GM21619 (cell line): ENCODE data around the gene SEMA3B.
A peak's percentile ranks its signal among the peaks of the same experiment; 100 is the strongest.
"Not testable (repeated sequence)": the region's sequence is repeated elsewhere in the genome, so short reads cannot be mapped to it uniquely, and the experiment has no call there.

Experiments
- ATAC-seq: cut with Tn5 transposase; IDR thresholded peaks from one replicate; pipeline ENCODE4 v1.9.1; 2021; ENCODE audit not compliant: unreplicated experiment

Gene SEMA3B

DNA sequence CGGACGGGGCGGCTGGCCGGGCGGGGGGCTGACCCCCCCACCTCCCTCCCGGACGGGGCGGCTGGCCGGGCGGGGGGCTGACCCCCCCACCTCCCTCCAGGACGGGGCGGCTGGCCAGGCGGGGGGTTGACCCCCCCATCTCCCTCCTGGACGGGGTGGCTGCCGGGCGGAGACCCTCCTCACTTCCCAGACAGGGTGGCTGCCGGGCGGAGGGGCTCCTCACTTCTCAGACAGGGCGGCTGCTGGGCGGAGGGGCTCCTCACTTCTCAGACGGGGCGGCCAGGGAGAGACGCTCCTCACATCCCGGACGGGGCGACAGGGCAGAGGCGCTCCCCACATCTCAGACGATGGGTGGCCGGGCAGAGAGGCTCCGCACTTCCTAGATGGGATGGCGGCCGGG, 43.1 kb downstream of the SEMA3B start:
- not testable (repeated sequence) for ATAC-seq

DNA sequence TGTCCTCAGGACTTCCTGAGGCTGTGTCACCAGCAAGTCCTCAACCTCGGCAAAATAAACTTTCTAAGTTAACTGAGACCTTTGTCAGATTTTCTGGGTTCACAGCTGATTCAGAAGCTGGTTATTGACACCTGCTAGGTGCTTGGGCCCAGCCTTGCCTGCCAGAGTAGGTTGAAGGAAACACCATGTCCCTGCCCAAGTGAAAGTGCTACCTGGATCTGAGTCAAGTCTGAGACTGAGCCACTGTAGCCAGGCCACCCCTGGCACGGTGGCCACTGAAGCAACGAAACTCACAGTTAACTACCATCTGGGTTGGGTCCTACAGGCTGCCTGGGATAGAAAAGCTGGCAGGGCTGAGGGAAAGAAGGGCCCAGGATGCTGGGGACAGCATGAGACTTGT, 45.4 kb downstream of the SEMA3B start:
- ATAC-seq: no peak

DNA sequence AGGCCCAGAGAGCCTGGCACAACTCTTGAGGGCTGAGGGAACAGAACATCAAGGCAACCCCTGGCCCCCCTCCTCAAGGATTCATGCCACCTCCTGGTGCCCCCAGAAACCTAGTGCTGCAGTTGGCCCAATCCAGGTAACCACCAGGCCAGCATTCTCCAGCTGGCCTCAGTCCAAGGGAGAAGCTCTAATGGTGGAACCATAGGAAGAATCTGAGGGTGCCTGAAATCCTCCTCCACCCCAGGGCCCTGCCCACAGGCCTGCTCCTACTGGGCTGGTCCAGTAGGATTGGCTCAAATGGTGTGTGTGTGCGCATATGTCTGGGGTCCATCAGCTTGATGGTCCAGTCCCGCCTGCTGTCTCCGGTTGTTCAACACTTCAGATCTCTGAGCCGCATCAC, 45.9 kb downstream of the SEMA3B start:
- ATAC-seq: no peak

DNA sequence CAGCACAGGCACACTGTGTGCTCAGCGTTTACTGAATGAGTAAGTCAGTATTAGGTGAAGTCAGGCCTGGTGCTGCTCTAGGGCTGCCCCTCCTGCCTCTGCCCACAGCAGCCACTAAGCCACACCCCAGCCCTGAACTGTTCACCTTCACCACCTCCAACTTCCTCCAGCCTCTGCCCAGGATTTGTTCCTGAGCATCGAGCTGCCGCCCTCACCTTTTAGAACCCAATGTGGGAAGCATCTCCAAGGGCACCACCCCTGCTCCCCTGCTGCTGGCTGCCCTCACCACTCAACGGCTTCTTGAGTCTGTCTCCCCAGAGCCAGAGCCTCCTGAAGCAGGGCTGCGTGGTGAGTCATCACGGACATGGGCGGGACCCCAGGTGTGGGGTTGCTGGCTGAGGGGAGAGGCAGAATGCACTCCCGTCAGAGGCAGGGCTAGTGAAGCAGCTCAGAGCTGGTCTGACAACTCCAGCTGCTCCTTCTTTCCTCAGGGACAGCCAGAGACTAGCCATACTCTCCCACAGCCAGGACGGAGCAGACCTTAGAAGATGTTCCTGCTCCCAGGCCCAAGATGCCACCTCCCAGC, 47.8 kb downstream of the SEMA3B start:
- ATAC-seq: no peak

DNA sequence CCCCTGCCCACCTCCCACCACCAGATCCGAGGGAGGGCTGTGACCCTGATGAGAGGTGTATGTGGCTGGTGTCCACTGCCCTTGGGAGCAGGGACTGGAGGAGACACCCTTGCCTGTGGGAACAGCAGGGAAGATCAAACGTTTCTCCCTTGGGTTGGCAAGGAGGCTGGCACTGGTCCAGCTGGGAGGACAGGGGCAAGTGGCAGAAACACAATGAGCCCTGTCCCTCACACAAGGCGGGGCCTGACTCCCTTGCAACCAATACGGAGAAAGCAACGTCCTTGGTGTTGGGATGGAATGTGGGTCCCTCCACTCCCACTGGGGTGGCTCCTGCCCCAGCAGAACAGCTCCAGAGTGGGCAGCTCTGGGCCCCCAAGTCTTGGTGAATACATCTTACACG, 48.4 kb downstream of the SEMA3B start:
- ATAC-seq: no peak

DNA sequence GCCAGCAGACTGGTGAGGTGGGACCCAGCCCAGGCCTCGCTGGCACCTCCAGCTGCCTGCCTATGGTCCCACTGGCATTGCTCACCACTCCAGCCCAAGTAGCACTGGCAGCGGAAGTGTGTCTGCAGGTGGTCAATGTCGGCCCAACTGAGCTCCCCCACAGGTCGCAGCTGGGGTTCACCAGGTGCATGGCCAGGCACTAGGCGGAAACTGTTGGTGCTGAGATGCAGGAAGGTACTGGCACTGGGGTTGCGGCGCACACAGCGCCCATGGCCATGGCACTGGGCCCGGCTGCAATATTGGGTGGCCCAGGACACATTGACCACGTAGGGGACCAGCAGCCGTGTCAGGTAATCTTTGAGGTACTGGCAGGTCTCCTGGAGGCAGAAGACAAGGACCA, 49.2 kb downstream of the SEMA3B start:
- ATAC-seq: no peak

DNA sequence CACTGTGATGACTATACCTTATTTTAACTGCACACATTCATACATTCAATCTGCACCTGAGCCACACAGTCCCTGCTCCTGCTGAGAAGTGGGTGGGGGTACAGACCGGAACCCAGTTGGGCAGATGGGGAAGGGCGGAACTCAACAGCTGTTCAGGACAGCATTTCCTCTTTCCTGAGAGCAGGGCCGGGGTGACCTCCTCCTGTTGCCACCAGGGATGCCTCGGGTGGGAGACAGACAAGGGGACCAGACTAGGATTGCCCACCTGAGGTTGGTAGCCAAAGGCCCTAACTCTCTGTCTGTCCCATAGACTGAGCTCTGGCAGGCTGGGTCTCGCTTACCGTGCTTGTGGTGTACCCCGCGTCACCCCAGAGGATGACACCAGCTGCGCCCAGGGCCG, 49.7 kb downstream of the SEMA3B start:
- ATAC-seq: no peak

DNA sequence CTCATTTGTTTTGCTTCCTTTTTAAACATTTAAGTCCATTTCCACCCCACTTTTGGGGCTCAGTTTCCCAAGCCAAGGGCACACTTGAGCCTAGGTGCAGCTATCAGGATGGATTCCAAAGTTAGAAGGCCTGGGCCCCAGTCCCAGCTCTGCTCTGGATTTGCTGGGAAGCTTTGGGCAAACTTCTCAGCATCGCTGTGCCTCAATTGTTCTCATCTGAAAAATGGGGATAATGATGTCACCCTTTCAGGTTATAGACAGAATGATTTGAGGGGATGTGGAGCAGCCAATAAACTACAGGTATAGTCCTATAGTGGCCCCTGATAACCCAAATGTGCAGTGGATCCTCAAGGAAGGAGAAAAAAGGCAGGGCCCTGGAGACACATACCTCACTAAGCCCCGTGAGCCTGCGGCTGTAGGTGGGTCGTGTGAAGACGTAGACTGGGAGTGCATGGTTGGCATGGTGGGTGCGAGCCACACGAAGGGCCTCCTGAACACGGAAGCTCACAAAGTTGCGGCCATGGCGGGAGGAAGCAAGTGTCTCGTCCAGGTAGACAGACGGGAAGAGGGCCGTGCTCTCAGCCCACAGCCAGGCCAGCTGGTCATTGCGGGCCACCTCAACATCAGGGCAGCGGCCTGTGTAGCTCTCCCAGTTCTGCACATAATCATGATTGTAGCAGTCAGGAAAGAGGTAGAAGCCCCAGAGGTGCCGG, 50.4 kb downstream of the SEMA3B start:
- ATAC-seq: no peak

DNA sequence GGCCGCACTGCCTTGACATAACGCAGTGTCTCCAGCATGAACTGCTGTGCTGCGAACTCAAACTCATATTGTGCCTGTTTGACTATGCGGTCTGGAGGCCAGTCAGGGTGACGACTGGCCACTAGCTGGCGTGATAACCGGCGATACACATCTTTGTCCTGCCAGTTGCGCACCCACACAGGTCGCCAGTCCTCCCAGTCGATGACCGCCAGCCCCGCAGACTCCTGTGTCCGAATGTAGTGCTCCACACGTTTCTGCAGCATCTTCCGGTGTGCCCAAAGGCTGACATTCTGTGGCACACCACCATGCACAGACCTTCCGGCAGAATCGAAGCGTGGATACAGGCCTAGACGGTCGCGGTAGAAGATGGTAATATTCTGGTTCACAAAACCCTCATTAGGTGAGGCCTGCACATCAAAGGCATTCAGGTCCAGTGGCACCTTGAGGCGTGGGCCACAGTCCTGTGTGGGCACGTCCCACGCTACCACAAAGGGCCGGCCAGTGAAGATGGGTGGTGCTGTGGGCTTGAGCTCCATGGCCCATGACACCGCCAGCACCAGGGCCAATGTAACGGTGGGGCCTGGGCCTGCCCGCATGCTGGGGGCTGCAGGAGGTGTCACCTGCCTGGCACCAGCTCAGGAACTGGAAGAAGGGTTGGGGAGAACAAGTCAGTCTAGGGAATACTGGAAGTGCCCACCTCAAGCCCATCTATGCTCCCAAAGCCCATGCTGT, 51.1 kb downstream of the SEMA3B start:
- no peak for ATAC-seq

DNA sequence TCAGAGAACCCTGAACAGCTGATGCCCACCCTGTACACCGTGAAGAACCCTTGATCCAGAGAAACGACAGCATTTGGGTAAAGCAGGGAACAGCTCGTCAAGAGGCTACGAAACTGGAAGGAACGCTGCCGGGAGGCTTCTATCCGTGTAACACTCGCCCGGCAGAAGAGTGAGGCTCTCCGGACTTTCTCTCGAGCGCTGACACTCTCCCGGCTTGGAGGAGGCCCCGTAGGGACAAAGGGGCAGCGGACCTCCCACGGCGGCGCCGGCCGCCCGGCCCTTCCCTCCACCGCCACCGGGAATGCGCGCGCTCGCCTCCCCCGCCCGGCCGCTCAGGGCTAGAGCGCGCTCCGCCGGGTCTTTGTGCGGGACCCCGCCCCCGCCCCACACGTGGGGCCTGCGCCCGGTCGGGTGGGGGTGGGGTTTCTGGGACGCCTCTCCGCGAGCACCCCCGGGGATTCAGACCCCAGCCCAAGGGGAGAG, 51.9 kb downstream of the SEMA3B start:
- peak; percentile 43 for ATAC-seq

DNA sequence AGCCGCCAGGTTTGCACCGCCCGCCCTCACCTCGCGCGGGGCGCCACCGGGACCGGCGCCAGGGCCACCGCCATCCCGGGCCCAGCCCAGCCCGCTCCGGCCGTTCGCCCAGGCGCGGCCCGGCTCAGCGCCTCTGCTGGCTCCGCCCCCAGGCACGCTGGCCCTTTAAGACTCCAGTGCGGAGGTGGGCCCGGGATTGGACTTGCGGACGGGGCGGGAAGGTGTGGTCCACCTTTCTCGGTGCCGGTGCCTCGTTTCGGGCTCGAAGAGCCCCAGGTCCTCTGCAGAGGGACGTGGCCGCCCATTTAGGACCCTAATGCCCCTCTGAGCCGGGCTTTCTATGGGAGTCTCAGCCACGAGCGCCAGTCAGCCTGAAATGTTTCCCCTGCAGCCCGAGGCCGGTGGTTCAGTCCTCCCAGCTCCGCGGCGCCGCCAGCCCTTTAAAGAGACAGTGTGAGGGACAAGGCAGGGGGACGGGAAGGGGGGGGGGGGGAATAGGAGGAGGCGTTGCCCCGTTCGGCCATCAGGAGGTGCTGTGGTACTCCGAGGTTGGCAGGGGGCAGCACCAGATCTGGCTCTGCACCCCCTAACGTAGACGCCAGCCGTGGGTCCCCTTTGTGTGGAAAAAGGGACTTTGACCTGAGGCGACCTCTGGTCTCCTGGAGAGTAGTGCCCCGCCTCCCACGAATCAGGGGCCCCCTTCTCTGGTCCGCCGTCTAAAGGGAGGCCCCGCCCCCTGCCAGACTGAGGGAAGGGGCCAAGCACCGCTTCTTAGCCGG, 52.6 kb downstream of the SEMA3B start:
- peak; percentile 77 for ATAC-seq

DNA sequence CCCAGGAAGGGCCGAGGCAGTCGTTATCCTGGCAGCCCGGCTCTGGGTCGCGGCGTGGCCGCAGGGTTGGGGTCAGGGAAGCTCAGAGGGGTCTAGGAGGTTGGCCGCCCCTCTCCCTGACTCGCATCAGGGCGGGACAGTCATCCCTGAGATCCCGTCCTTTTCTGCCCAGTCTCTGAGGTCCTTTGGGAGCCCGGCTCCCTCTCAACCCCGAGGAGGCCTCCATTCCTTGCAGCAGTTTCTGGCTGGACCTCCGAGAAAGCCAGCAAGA, 53.1 kb downstream of the SEMA3B start:
- no peak for ATAC-seq

DNA sequence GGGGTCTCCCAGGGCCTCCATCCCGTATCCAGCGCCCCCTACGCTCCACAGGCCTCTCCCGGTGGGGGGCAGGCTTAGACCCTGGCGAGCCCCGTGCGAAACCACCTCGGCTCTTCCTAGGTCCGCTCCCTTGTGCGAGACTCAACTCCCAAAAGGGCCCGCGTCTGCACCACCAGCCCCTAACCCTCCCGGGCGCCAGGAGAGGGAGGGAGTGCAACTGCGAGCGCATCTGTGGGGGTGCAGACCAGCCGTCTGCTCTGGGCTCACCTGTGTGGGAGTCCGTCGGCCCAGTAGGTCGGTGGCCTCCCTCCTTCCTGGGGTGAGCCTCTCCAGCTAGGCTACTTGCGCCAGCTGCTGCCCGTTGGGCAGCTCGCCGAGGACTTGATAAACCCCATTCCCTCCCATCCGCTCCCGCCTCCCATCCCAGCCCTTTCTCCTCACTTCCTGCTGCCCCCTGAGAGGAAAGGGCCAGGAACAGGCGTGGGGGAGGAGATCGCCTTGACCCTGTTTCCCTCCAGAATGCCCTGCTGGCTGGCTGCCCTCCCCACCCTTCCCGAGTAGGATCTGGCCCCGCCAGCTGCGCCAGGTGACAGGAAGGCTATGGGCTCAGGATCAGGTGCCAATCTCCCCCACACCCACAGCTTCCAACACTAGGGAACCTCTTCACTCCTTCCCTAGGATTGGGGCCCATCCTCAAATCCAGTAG, 53.6 kb downstream of the SEMA3B start, which contains the start of gene HYAL2:
Gene HYAL2, minus strand, starts transcription at position 360 of the 706 bp plus-strand sequence. CDS start 2,256 bp downstream, outside the sequence.
- no peak for ATAC-seq

DNA sequence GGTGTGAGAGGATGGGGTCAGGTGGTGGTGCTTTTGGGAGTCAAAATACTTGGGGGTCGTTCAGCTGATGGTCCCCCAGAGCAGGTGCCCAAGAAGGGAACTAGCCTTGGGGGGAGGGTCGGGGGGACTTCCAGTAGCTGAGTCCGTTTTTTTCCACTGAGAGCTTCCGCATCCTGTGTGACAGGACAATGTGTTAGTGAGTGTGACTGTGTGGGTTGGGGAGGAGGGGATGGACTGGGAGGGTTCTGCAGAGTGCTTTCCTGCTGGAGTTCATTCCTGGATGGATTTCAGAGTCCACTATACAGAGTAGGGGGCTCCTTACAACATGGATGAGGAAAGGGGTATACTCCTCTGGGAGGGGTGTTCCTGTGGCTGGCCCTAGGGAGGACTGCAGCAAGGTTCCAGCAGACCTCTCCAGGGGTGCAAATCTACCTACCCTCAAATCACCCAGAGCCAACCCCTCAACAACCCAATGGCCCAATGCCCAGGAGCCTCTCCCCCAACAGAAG, 54.2 kb downstream of the SEMA3B start:
- no peak for ATAC-seq

DNA sequence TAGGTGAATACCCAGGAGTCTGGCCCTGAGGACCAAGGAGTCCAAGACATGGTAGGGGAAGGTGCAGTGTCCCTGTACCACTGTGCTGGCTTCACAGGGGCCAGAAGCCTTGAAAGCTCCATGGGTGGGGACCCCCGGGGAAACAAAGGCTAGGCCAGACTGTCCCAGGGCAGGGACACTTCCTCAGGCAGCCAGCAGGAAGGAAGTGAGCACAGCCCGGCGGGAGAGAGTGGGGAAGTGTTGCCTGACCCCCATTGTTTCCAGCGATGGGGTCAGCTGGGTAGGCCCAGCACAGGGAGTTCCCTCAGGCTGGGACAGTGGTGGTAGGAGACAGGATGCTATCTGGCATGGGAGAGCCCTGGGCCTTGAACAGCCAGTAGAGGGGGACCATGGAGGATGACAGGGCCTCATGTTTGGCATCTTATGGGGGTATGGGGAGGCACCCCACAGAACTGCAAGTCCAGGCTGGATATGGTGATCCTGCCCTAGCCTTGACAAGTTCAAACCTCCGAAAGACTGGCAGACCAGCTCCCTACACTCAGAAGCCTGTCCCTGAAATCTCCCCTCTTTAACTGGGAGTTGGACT, 54.8 kb downstream of the SEMA3B start:
- no peak for ATAC-seq

DNA sequence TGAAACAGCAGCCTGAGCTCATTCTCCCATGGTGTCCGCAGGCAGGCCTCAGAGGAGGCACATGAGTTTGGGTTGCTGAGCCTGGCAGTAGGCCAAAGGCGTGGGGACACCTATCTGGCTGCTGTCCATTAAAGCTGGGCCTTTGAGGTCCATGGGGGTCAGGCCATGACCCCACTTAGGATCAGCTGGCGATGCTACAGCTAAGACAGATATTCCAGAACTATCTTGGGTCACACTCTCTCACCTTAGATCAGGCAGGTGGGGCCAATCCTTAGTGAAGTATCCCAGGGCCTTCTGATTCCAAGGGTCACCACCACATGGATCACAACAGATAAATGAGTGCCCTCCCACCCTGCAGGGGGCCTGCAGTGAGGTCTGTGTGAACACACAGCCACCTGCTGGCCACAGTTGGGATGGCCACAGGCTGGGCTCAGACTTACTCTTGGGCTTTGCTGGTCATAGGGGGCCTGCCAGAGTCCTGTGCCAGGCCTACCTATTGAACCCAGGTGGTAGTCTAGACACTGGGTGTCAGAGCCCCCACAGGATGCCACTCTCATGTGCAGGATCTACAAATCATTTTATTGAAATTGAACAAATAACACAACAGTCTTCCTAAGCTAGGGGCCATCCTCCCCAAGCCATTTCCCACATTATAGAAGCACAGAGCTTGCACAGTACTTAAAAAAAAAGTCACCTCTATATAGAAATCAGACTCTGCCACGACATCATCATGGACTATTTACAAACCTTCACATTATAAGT, 55.6 kb downstream of the SEMA3B start:
- no peak for ATAC-seq

DNA sequence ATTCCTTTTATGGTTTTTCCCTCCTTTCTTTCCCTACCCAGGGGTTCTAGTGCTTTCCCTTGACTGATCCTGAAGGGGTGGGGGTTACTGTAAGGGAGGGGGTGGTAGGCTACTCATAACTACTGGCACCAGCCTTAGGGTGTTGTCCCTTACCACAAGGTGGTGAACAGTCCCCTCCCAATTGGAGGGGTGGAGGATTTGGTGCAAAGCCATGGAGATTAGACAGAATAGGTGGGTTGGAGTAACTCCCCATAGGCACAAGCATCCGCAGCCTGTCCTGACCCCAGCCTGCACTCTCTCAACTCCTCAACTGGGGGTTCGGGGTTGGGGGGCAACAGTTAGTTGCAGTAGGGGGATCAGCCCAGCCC, 56.1 kb downstream of the SEMA3B start:
- ATAC-seq: no peak

DNA sequence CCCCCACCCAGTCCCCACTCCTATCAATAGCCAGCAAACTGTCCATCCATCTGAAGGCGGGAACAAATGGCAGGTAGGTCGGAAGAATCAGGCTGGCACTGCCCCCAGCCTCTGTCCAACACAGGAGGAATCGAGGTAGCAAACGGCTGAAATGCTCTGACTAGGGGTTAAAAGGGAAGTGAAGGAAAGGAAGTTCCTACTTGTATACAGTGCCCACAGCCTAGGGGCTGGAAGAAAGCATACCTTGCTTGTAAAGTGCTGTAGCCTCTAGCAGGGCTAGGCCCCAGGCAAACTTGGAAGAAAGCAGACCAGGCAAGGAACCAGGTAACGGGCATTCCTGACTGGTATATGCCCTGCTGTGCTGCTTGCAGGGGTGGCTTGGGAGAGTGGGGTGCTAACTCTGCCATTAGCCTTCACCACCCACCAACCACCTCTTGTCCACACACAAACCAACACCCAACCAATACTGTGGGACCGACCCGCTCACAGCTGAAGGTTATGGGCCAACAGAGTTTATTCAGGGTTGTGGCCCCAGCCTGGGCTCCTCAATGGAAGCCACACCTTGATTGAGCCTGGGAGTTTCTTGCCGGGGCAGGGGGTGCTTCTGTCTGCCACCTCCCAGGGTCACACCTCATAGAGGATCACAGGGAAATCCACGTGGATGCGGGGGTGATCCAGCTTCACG, 56.7 kb downstream of the SEMA3B start:
- ATAC-seq: no peak

DNA sequence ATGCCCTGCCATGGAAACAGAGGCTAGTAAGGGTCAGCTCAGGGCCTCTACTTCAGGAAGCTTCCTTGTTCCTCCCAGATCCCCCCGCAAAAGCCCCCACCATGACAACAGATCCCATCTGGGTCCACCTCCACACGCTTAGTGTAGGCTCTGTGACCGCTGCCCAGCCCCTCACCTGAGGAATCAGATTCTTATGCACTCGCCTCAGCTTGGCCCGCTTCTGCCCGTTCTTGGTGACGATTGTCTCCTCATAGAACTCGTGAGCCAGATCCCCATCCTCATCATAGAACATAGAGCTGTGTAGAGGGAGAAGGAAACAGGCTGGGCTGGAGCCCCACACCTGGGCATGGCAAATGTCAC, 57.2 kb downstream of the SEMA3B start:
- ATAC-seq: no peak
